A549 (cell line): Measurements from ENCODE around the gene CCDC185.

Experiments used
- BHLHE40 ChIP-seq: IDR thresholded peaks from 2 replicates; pipeline ENCODE4 v1.6.1; 2012; ENCODE audit warnings: low read depth, low read length, inconsistent platforms
- CBX8 ChIP-seq: fragments of 200-600 bp; sonication (generic); IDR thresholded peaks from 2 replicates; pipeline ENCODE4 v1.6.1; 2016
- CHD2 ChIP-seq: fragments of 150-350 bp; IDR thresholded peaks from 2 replicates; pipeline ENCODE4 v1.6.1; 2014; ENCODE audit warnings: low read length; ENCODE audit not compliant: partially characterized antibody
- CTCF ChIP-seq: fragments of >200 bp; sonication (Bioruptor Twin); formaldehyde crosslinking; IDR thresholded peaks from 3 replicates; pipeline ENCODE4 v1.5.1; 2016
- ELK1 ChIP-seq: fragments of 150-350 bp; IDR thresholded peaks from 2 replicates; pipeline ENCODE4 v1.6.1; 2014; ENCODE audit warnings: low read depth, mild to moderate bottlenecking, low read length
- JUNB ChIP-seq: fragments of >200 bp; sonication (Bioruptor Twin); formaldehyde crosslinking; IDR thresholded peaks from 2 replicates; pipeline ENCODE4 v1.6.1; 2016
- MAZ ChIP-seq: fragments of 150-350 bp; IDR thresholded peaks from 2 replicates; pipeline ENCODE4 v1.6.1; 2014; ENCODE audit warnings: antibody characterized with exemption, low read depth, low read length, borderline replicate concordance
- MYC ChIP-seq: IDR thresholded peaks from 2 replicates; pipeline ENCODE4 v1.6.1; 2012; ENCODE audit warnings: mild to moderate bottlenecking, inconsistent platforms, low read length, improper control_type of control experiment, borderline replicate concordance
- NFE2L2 ChIP-seq: fragments of 150-350 bp; conservative IDR thresholded peaks from 2 replicates; pipeline ENCODE4 v1.6.1; 2014; ENCODE audit warnings: low read length
- POLR2A ChIP-seq: IDR thresholded peaks from 2 replicates; pipeline ENCODE4 v1.6.1; 2012; ENCODE audit warnings: mild to moderate bottlenecking, low read length
- RNF2 ChIP-seq: fragments of 200-600 bp; sonication (generic); IDR thresholded peaks from 2 replicates; pipeline ENCODE4 v1.6.1; 2016; ENCODE audit warnings: low read depth, mild to moderate bottlenecking, antibody characterized with exemption, moderate library complexity, borderline replicate concordance

GRCh38 chr1:223352944-223353343 lies 40.3 kb upstream of the CCDC185 start:
- no peak for TF ChIP-seq CHD2
- no peak for TF ChIP-seq CTCF
- TF ChIP-seq BHLHE40: no peak
- TF ChIP-seq JUNB: no peak
- no peak for TF ChIP-seq RNF2
- TF ChIP-seq MAZ: no peak
- TF ChIP-seq CBX8: no peak
- TF ChIP-seq POLR2A: no peak
- TF ChIP-seq NFE2L2: no peak
- TF ChIP-seq ELK1: no peak
- no peak for TF ChIP-seq MYC
